K562 (cell line): ENCODE measurements around the gene TRNAU1AP. TPM values are rescaled to one million over a fixed set of nuclear protein-coding genes. Genes with fewer than 3 reads are reported as not detected.

ENCODE experiments used
- ADNP ChIP-seq: fragments of 200-800 bp; sonication (Bioruptor generic); IDR thresholded peaks from 2 replicates; pipeline ENCODE4 v1.6.1; 2016; ENCODE audit warnings: missing genetic modification characterization, missing compliant biosample characterization
- BDP1 ChIP-seq: IDR thresholded peaks from 3 replicates; pipeline ENCODE4 v1.6.1; 2011; ENCODE audit not compliant: insufficient read length, insufficient read depth
- DDX20 ChIP-seq: fragments of 450-650 bp; IDR thresholded peaks from 2 replicates; pipeline ENCODE4 v1.6.1; 2016; ENCODE audit warnings: missing genetic modification characterization, low read depth, mild to moderate bottlenecking, missing compliant biosample characterization, moderate library complexity
- ELF4 ChIP-seq: fragments of 450-650 bp; formaldehyde crosslinking; IDR thresholded peaks from 2 replicates; pipeline ENCODE4 v1.4.0; 2022; ENCODE audit warnings: missing genetic modification characterization
- HDAC2 ChIP-seq: fragments of 450-650 bp; IDR thresholded peaks from 2 replicates; pipeline ENCODE4 v1.6.1; 2016; ENCODE audit warnings: mild to moderate bottlenecking
- HDAC8 ChIP-seq: fragments of 450-650 bp; IDR thresholded peaks from 2 replicates; pipeline ENCODE4 v1.6.1; 2016; ENCODE audit warnings: mild to moderate bottlenecking, missing genetic modification characterization, moderate library complexity, missing compliant biosample characterization
- KLF13 ChIP-seq: fragments of 450-650 bp; IDR thresholded peaks from 2 replicates; pipeline ENCODE4 v1.6.1; 2016; ENCODE audit warnings: missing genetic modification characterization, low read depth, mild to moderate bottlenecking, missing compliant biosample characterization, moderate library complexity, borderline replicate concordance
- NFE2L1 ChIP-seq: fragments of 450-650 bp; IDR thresholded peaks from 2 replicates; pipeline ENCODE4 v1.6.1; 2016; ENCODE audit warnings: missing genetic modification characterization, low read depth, mild to moderate bottlenecking, missing compliant biosample characterization, moderate library complexity, borderline replicate concordance
- PHF21A ChIP-seq: fragments of 450-650 bp; IDR thresholded peaks from 2 replicates; pipeline ENCODE4 v1.6.1; 2017; ENCODE audit warnings: low read depth, borderline replicate concordance
- TCFL5 ChIP-seq: fragments of 250-450 bp; sonication (Bioruptor Pico); conservative IDR thresholded peaks from 2 replicates; pipeline ENCODE4 v1.6.1; 2021; ENCODE audit warnings: mild to moderate bottlenecking, moderate library complexity, matching md5 sums
- TFAM ChIP-seq: fragments of 250-450 bp; sonication (Bioruptor Pico); conservative IDR thresholded peaks from 2 replicates; pipeline ENCODE4 v1.5.0; 2021; ENCODE audit warnings: mild to moderate bottlenecking, moderate library complexity
- ZEB2 ChIP-seq: fragments of 450-650 bp; IDR thresholded peaks from 2 replicates; pipeline ENCODE4 v1.6.1; 2016
- ZNF354B ChIP-seq: fragments of 250-450 bp; sonication (Bioruptor Pico); IDR thresholded peaks from 2 replicates; pipeline ENCODE4 v1.4.0; 2020
- ZNF589 ChIP-seq: fragments of 200-800 bp; sonication (Bioruptor generic); IDR thresholded peaks from 2 replicates; pipeline ENCODE4 v1.6.1; 2016; ENCODE audit warnings: low read depth, missing genetic modification characterization, missing compliant biosample characterization
- polyA plus RNA-seq, 8 experiments: library from polyadenylated mRNA; depleted of rRNA in 4 of 8; stranded (reverse) in 5 of 8; unstranded in 3 of 8; fragments of >200 nt; fragmentation: Nextera tagmentation in 2 of 8; fragmentation: Illumina TruSeq in 1 of 8; extraction: Ambion mirVana in 2 of 8; extraction: Trizol in 1 of 8; gene quantifications; 2 replicates each; pipeline versions ENCODE4 v1.2.1 to v1.2.3, GENCODE V29; 2011 to 2014; ENCODE audit warnings: inconsistent platforms in 1 of 8, missing spikeins in 1 of 8
- total RNA-seq, 7 experiments: library from RNA; depleted of rRNA in 6 of 7; stranded (reverse); fragments of >200 nt in 6 of 7; fragmentation: Illumina TruSeq in 2 of 7; extraction: Trizol in 2 of 7; gene quantifications; 2 replicates each; pipeline versions ENCODE4 v1.2.1 to v1.2.3, GENCODE V29; 2011 to 2021; ENCODE audit warnings: low replicate concordance in 1 of 7
- TF ChIP-seq, protein P1 (sequence below): IDR thresholded peaks from 2 replicates; pipeline ENCODE4 v1.6.1; 2016; ENCODE audit warnings: missing genetic modification characterization, missing compliant biosample characterization
- TF ChIP-seq, protein P2 (sequence below): fragments of 450-650 bp; formaldehyde crosslinking; IDR thresholded peaks from 2 replicates; pipeline ENCODE4 v1.4.0; 2020; ENCODE audit warnings: mild to moderate bottlenecking
- TF ChIP-seq, protein P3 (sequence below), 3 experiments: IDR thresholded peaks in 2 of 3; conservative IDR thresholded peaks in 1 of 3; 2 replicates each; pipeline ENCODE4 v1.5.1; 2011 to 2012; ENCODE audit warnings: low read length in 3 of 3, mild to moderate bottlenecking in 3 of 3, control low read depth in 2 of 3, improper control_type of control experiment in 1 of 3, inconsistent platforms in 1 of 3, low read depth in 1 of 3, mixed read lengths in 1 of 3, moderate library complexity in 1 of 3; ENCODE audit not compliant: insufficient read depth in 2 of 3
- TF ChIP-seq, protein P4 (sequence below): fragments of 250-450 bp; sonication (Bioruptor Pico); IDR thresholded peaks from 2 replicates; pipeline ENCODE4 v1.6.1; 2021; ENCODE audit warnings: mild to moderate bottlenecking
- TF ChIP-seq, protein P5 (sequence below): sonication (generic); formaldehyde crosslinking; IDR thresholded peaks from 2 replicates; pipeline ENCODE4 v1.8.0; 2023; ENCODE audit warnings: mild to moderate bottlenecking, missing genetic modification reagents
- TF ChIP-seq, protein P6 (sequence below): fragments of 250-450 bp; sonication (Bioruptor Pico); IDR thresholded peaks from 2 replicates; pipeline ENCODE4 v1.5.1; 2021; ENCODE audit warnings: mild to moderate bottlenecking

TRNAU1AP gene
- total and polyA plus RNA-seq, 9 of the 15 experiments (the other 6 are each of a cell fraction or from before 2014, with no cell fraction given), result 34.9 to 110 (median 46.3) TPM

DNA sequence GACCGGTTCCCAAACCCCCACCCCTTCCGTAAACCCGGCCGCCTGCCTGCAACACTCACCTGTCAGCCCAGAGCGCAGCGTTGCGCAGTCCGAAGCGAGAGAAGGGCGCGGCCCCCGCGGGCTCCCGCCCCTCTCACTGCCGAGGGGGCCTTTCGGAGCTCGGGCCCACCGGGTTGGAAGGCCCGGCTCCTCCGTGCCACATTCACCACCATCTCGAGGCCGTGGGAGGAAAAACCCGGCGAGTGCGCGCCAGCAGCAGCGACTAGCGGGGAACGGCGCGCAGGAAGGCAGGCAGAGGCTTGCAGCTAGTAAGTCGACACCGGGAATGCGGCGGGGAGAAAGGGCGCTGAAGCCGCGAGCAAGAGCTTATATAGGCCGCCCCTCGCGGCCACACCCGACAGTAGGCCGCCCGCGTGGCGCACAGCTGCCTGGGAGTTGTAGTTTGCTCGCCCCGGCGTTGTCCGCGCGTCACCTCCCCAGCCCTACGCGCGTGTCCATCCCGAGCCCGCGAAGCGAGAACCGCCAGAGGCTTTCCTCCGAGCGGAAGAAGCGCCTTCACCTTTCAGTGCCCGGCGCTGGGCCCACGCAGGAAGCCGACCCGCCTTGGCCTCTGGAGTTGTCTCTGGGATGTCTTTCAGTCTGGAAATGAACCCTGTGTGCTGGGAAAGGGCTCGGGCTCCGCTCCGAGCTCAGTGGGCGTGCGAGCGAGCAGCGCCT lies 28.8 kb downstream of the TRNAU1AP start (continued):
- no peak for TF ChIP-seq NFE2L1 (tag)
- TF ChIP-seq, protein P1, sequence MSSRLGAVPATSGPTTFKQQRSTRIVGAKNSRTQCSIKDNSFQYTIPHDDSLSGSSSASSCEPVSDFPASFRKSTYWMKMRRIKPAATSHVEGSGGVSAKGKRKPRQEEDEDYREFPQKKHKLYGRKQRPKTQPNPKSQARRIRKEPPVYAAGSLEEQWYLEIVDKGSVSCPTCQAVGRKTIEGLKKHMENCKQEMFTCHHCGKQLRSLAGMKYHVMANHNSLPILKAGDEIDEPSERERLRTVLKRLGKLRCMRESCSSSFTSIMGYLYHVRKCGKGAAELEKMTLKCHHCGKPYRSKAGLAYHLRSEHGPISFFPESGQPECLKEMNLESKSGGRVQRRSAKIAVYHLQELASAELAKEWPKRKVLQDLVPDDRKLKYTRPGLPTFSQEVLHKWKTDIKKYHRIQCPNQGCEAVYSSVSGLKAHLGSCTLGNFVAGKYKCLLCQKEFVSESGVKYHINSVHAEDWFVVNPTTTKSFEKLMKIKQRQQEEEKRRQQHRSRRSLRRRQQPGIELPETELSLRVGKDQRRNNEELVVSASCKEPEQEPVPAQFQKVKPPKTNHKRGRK (tag), result no peak
- no peak for TF ChIP-seq ZNF589 (CRISPR knock-in tag)
- peak; percentile 84; the same call in 1 of the 2 replicates for TF ChIP-seq HDAC2
- peak; percentile 80; the same call in 1 of the 2 replicates for TF ChIP-seq PHF21A
- TF ChIP-seq, protein P2, sequence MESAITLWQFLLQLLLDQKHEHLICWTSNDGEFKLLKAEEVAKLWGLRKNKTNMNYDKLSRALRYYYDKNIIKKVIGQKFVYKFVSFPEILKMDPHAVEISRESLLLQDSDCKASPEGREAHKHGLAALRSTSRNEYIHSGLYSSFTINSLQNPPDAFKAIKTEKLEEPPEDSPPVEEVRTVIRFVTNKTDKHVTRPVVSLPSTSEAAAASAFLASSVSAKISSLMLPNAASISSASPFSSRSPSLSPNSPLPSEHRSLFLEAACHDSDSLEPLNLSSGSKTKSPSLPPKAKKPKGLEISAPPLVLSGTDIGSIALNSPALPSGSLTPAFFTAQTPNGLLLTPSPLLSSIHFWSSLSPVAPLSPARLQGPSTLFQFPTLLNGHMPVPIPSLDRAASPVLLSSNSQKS (CRISPR knock-in tag), result no peak
- no peak for TF ChIP-seq DDX20 (tag)
- TF ChIP-seq, protein P3, sequence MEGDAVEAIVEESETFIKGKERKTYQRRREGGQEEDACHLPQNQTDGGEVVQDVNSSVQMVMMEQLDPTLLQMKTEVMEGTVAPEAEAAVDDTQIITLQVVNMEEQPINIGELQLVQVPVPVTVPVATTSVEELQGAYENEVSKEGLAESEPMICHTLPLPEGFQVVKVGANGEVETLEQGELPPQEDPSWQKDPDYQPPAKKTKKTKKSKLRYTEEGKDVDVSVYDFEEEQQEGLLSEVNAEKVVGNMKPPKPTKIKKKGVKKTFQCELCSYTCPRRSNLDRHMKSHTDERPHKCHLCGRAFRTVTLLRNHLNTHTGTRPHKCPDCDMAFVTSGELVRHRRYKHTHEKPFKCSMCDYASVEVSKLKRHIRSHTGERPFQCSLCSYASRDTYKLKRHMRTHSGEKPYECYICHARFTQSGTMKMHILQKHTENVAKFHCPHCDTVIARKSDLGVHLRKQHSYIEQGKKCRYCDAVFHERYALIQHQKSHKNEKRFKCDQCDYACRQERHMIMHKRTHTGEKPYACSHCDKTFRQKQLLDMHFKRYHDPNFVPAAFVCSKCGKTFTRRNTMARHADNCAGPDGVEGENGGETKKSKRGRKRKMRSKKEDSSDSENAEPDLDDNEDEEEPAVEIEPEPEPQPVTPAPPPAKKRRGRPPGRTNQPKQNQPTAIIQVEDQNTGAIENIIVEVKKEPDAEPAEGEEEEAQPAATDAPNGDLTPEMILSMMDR (IDR thresholded peaks at IDR 0.05 in 2 of 3, conservative IDR thresholded peaks at IDR 0.05 in 1 of 3; ENCODE audit: insufficient read depth in 2 of 3, low read depth in 1 of 3, low read length in 3 of 3), result peak in 2 of 3 experiments; percentile 1 to 25; a peak in 2 of 6 replicates
- TF ChIP-seq, protein P4, sequence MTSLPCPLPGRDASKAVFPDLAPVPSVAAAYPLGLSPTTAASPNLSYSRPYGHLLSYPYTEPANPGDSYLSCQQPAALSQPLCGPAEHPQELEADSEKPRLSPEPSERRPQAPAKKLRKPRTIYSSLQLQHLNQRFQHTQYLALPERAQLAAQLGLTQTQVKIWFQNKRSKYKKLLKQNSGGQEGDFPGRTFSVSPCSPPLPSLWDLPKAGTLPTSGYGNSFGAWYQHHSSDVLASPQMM (CRISPR knock-in tag), result no peak
- TF ChIP-seq HDAC8 (tag), result peak; percentile 64; the same call in 1 of the 2 replicates
- no peak for TF ChIP-seq ADNP (tag)
- TF ChIP-seq BDP1, result no peak
- TF ChIP-seq, protein P5, sequence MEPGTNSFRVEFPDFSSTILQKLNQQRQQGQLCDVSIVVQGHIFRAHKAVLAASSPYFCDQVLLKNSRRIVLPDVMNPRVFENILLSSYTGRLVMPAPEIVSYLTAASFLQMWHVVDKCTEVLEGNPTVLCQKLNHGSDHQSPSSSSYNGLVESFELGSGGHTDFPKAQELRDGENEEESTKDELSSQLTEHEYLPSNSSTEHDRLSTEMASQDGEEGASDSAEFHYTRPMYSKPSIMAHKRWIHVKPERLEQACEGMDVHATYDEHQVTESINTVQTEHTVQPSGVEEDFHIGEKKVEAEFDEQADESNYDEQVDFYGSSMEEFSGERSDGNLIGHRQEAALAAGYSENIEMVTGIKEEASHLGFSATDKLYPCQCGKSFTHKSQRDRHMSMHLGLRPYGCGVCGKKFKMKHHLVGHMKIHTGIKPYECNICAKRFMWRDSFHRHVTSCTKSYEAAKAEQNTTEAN (CRISPR knock-in tag), result peak; percentile 93
- TF ChIP-seq TCFL5 (CRISPR knock-in tag), result no peak
- TF ChIP-seq, protein P6, sequence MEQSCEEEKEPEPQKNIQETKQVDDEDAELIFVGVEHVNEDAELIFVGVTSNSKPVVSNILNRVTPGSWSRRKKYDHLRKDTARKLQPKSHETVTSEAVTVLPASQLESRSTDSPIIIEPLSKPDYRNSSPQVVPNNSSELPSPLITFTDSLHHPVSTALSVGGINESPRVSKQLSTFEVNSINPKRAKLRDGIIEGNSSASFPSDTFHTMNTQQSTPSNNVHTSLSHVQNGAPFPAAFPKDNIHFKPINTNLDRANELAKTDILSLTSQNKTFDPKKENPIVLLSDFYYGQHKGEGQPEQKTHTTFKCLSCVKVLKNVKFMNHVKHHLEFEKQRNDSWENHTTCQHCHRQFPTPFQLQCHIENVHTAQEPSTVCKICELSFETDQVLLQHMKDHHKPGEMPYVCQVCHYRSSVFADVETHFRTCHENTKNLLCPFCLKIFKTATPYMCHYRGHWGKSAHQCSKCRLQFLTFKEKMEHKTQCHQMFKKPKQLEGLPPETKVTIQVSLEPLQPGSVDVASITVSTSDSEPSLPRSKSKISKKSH (CRISPR knock-in tag), result no peak
- peak; percentile 79 for TF ChIP-seq ELF4 (CRISPR knock-in tag)
- TF ChIP-seq TFAM (CRISPR knock-in tag), result no peak
- no peak for TF ChIP-seq ZNF354B (CRISPR knock-in tag)
- peak; percentile 80; the same call in 1 of the 2 replicates for TF ChIP-seq KLF13 (tag)
- 0 out of 2 replicates have a peak, but pooled peaks have one; percentile 26 for TF ChIP-seq ZEB2
